Smooth muscle cell (in vitro differentiated cells): ENCODE data around the gene MEF2A. TPM values are rescaled to one million over a fixed set of nuclear protein-coding genes. Genes with fewer than 3 reads are reported as not detected.

Source experiments
- DNase-seq: peaks from one replicate; lab custom pipeline; 2025; ENCODE audit not compliant: unreplicated experiment; lab: John Stamatoyannopoulos, UW
- H2AFZ ChIP-seq: fragments of 200-600 bp; sonication (generic); 2 replicates; pipeline ENCODE4 v1.6.0; 2016; ENCODE audit warnings: antibody characterized with exemption, low read depth, mild to moderate bottlenecking
- H3F3A ChIP-seq: fragments of 200-600 bp; sonication (generic); 2 replicates; pipeline ENCODE4 v1.6.0; 2017; ENCODE audit warnings: antibody characterized with exemption, low read depth
- H3K27ac ChIP-seq: fragments of 200-600 bp; sonication (generic); 2 replicates; pipeline ENCODE4 v1.5.1; 2016; ENCODE audit warnings: low read depth, mild to moderate bottlenecking
- H3K27me3 ChIP-seq: fragments of 200-600 bp; sonication (generic); 2 replicates; pipeline ENCODE4 v1.6.1; 2016; ENCODE audit warnings: low read depth, mild to moderate bottlenecking
- H3K36me3 ChIP-seq: fragments of 200-600 bp; sonication (generic); 2 replicates; pipeline ENCODE4 v1.5.1; 2016; ENCODE audit warnings: low read depth
- H3K4me1 ChIP-seq: fragments of 200-600 bp; sonication (generic); 2 replicates; pipeline ENCODE4 v1.5.1; 2016; ENCODE audit warnings: low read depth
- H3K4me2 ChIP-seq: fragments of 200-600 bp; sonication (generic); 2 replicates; pipeline ENCODE4 v1.6.0; 2016; ENCODE audit warnings: mild to moderate bottlenecking
- H3K4me3 ChIP-seq: fragments of 200-600 bp; sonication (generic); 2 replicates; pipeline ENCODE4 v1.5.1; 2016; ENCODE audit warnings: mild to moderate bottlenecking
- H3K79me2 ChIP-seq: fragments of 200-600 bp; sonication (generic); 2 replicates; pipeline ENCODE4 v1.6.0; 2016; ENCODE audit warnings: low read depth, mild to moderate bottlenecking
- H3K9ac ChIP-seq: fragments of 200-600 bp; sonication (generic); 2 replicates; pipeline ENCODE4 v1.6.0; 2016; ENCODE audit warnings: low read depth
- H3K9me3 ChIP-seq: fragments of 200-600 bp; sonication (generic); replicated peaks from 2 replicates; pipeline ENCODE4 v1.5.1; 2016; ENCODE audit warnings: low read depth
- H4K20me1 ChIP-seq: fragments of 200-600 bp; sonication (generic); 2 replicates; pipeline ENCODE4 v1.6.0; 2016; ENCODE audit warnings: low read depth
- WGBS: methylation state at CpG from one replicate; pipeline ENCODE4 v1.1.7; 2016; ENCODE audit warnings: low lambda C conversion rate; 5-methylcytosine and 5-hydroxymethylcytosine counted together
- polyA plus RNA-seq: library from polyadenylated mRNA; unstranded; fragments of >200 nt; fragmentation: Nextera tagmentation; extraction: Ambion mirVana; gene quantifications from 2 replicates; pipeline ENCODE4 v1.2.1, GENCODE V29; 2016
- total RNA-seq: library from RNA; depleted of rRNA; stranded (reverse); fragments of >200 nt; gene quantifications from 2 replicates; pipeline ENCODE4 v1.2.3, GENCODE V29; 2014
- TF ChIP-seq, protein P1 (sequence below): fragments of 200-600 bp; sonication (generic); IDR thresholded peaks from 2 replicates; pipeline ENCODE4 v1.5.1; 2017; ENCODE audit warnings: borderline replicate concordance, mild to moderate bottlenecking, antibody characterized with exemption; ENCODE audit not compliant: insufficient read depth, poor library complexity, severe bottlenecking

The MEF2A gene
- total and polyA plus RNA-seq, 2 experiments from 2014 or later = 12.3 to 75.8 TPM

DNA sequence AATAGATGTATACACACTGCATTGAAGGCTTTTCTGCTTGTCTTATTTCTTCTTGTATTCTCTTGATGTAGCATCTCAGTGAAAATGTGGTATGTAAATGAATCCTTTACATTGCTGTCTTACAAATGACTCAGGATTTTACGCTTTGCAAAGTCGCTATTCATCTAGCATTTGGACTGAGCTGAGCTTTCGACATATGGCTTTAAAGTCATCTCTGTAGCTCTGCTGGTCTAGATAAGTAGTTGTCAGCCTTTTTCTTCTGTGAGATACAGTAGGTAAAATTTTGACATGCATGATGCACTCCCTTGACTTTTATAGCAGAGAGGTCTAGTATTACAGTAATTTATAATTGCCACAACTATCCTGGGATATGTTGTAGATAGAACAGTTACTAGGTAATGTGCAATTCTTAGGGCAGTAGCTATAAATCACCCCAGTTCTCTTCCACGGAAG lies 16.8 kb downstream of the MEF2A start:
- Histone ChIP-seq H4K20me1 (peaks cover 97% of the 10 kb centered on the region), H3K27ac (peak overlapping the region; percentile 36), H3K79me2 (peaks cover 100% of the 10 kb centered on the region), H3K4me1 (peaks cover 22% of the 10 kb centered on the region), H3K27me3 (no peaks in the 10 kb centered on the region), H3K36me3 (peaks cover 7% of the 10 kb centered on the region), H2AFZ (no peak overlapping the region), H3F3A (peaks cover 15% of the 10 kb centered on the region), H3K4me3 (no peak overlapping the region), H3K9me3 (peaks cover 4% of the 10 kb centered on the region), H3K9ac (no peak overlapping the region), H3K4me2 (peak overlapping the region; percentile 45)
- TF ChIP-seq, protein P1, sequence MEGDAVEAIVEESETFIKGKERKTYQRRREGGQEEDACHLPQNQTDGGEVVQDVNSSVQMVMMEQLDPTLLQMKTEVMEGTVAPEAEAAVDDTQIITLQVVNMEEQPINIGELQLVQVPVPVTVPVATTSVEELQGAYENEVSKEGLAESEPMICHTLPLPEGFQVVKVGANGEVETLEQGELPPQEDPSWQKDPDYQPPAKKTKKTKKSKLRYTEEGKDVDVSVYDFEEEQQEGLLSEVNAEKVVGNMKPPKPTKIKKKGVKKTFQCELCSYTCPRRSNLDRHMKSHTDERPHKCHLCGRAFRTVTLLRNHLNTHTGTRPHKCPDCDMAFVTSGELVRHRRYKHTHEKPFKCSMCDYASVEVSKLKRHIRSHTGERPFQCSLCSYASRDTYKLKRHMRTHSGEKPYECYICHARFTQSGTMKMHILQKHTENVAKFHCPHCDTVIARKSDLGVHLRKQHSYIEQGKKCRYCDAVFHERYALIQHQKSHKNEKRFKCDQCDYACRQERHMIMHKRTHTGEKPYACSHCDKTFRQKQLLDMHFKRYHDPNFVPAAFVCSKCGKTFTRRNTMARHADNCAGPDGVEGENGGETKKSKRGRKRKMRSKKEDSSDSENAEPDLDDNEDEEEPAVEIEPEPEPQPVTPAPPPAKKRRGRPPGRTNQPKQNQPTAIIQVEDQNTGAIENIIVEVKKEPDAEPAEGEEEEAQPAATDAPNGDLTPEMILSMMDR = no peak
- no peak for DNase-seq
- WGBS = 17% methylated on average over 4 of the region's 4 CpGs

DNA sequence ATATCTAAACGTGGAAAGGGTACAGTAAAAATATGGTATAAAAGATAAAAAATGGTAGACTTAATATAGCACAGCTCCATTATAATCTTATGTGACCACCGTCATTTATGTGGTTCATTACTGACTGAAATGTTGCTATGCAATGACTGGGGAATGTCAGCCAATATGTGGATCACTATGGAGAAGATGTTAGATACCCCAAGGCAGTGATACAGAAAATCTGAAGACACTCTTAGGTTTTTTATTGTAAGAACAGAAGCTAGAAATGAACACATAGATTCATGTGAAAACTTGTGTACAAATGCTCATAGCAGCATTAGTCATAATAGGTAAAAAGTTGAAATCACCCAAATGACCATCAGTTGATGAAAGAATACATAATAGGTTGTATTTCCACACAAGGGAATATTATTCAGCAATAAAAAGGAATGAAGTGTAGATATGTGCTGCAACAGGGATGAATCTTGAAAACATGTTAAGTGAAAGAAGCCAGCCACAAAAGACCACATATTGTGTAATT lies 18.4 kb downstream of the MEF2A start:
- Histone ChIP-seq H3K4me2 (no peak overlapping the region), H3F3A (peaks cover 15% of the 10 kb centered on the region), H3K4me1 (peaks cover 17% of the 10 kb centered on the region), H4K20me1 (peaks cover 97% of the 10 kb centered on the region), H3K27ac (no peak overlapping the region), H3K79me2 (peaks cover 100% of the 10 kb centered on the region), H3K9ac (no peak overlapping the region), H2AFZ (no peak overlapping the region), H3K9me3 (peaks cover 4% of the 10 kb centered on the region), H3K4me3 (no peak overlapping the region), H3K36me3 (peaks cover 7% of the 10 kb centered on the region), H3K27me3 (no peaks in the 10 kb centered on the region)
- 96% methylated on average over 2 of the region's 2 CpGs for WGBS
- no peak for DNase-seq
- TF ChIP-seq, protein P1 = no peak

DNA sequence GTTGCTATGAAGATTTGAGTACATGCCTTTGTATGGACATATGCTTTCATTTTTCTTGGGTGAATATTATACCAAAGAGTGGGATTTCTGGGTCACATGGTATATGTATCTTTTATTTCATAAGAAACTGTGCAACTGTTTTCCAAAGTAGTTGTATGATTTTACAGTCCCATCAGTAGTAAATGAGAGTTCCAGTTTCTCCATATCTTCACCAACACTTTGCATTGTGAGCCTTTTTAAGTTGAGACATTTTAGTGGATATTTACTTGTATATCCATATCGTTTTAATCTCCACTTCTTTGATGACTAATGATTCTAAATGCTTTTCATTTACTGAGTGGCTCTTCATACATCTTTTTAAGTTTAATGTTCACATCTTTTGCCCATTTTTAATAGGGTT lies 20.3 kb downstream of the MEF2A start:
- Histone ChIP-seq H3K4me3 (no peak overlapping the region), H3K27me3 (no peaks in the 10 kb centered on the region), H3K27ac (peak overlapping the region; percentile 25), H3K9me3 (peaks cover 4% of the 10 kb centered on the region), H3K4me1 (peaks cover 10% of the 10 kb centered on the region), H2AFZ (no peak overlapping the region), H3K36me3 (peaks cover 7% of the 10 kb centered on the region), H3K4me2 (no peak overlapping the region), H3F3A (peaks cover 15% of the 10 kb centered on the region), H4K20me1 (peaks cover 96% of the 10 kb centered on the region), H3K9ac (no peak overlapping the region), H3K79me2 (peaks cover 100% of the 10 kb centered on the region)
- TF ChIP-seq, protein P1 = no peak
- 100% methylated on average over 1 of the region's 1 CpG for WGBS
- no peak for DNase-seq

DNA sequence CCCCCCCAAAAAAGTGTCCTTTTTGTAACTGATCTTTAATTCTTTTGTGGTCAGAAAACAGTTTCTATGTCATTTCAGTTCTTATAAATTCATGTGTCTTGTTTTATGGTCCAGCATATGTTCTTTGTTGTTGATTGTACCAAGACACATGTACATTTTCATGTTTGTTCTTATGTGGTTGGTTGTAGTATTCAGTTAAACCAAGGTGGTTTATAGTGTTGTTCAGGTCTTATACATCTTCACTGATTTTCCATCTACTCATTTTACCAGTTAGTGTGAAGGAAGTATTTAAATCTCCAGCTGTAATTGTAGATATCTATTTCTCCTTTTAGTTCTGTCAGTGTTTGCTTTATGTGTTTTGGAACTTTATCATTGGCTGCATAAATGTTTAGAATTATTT lies 24.0 kb downstream of the MEF2A start:
- no peak overlapping the region for H2AFZ ChIP-seq
- peaks cover under 1% of the 10 kb centered on the region for H3K36me3 ChIP-seq
- DNase-seq = no peak
- no peaks in the 10 kb centered on the region for H3K27me3 ChIP-seq
- peaks cover 4% of the 10 kb centered on the region for H3K9me3 ChIP-seq
- no peak overlapping the region for H3K4me2 ChIP-seq
- H3K4me3 ChIP-seq = no peak overlapping the region
- H3K9ac ChIP-seq = no peak overlapping the region
- no peak overlapping the region for H3K27ac ChIP-seq
- H3K4me1 ChIP-seq = no peaks in the 10 kb centered on the region
- peaks cover 92% of the 10 kb centered on the region for H4K20me1 ChIP-seq
- H3K79me2 ChIP-seq = peaks cover 99% of the 10 kb centered on the region
- no peaks in the 10 kb centered on the region for H3F3A ChIP-seq
- TF ChIP-seq, protein P1 = no peak
